Ovary (tissue), 10 donors: ENCODE data around the gene ALG8. TPM values are rescaled to one million over a fixed set of nuclear protein-coding genes. Genes with fewer than 3 reads are reported as not detected.

Source experiments
- DNase-seq, 5 donors: peaks; one replicate each; pipeline ENCODE4 v3.0.0-alpha.2; 2019 to 2020
- H3K27ac ChIP-seq, 2 donors: fragments of 200-600 bp; one replicate each; pipeline versions ENCODE4 v1.5.1 to v1.8.0; 2019 to 2022
- H3K27me3 ChIP-seq: fragments of 200-600 bp; one replicate; pipeline ENCODE4 v1.8.0; 2022
- H3K36me3 ChIP-seq: fragments of 200-600 bp; sonication (generic); one replicate; pipeline ENCODE4 v1.5.1; 2019
- H3K4me1 ChIP-seq: one replicate; pipeline ENCODE4 v1.8.1; 2013; ENCODE audit warnings: mild to moderate bottlenecking, moderate library complexity; ENCODE audit not compliant: insufficient read depth
- H3K4me3 ChIP-seq: fragments of 200-600 bp; sonication (generic); one replicate; pipeline ENCODE4 v1.5.1; 2017
- H3K9me3 ChIP-seq, 2 donors: fragments of 200-600 bp in 1 of 2; sonication (generic) in 1 of 2; one replicate each; pipeline versions ENCODE4 v1.5.1 to v1.8.1; 2013 to 2019; ENCODE audit warnings: mild to moderate bottlenecking in 1 of 2, moderate library complexity in 1 of 2
- CTCF ChIP-seq, 3 donors: fragments of 450-650 bp in 2 of 3; fragments of 200-600 bp in 1 of 3; IDR thresholded peaks; one replicate each; pipeline versions ENCODE4 v1.5.1 to v1.8.0; 2016 to 2022; ENCODE audit warnings: antibody characterized with exemption in 3 of 3, mild to moderate bottlenecking in 1 of 3
- EP300 ChIP-seq: sonication (generic); formaldehyde crosslinking; IDR thresholded peaks from one replicate; pipeline ENCODE4 v1.6.1; 2017; ENCODE audit warnings: antibody characterized with exemption
- POLR2A ChIP-seq: fragments of 450-650 bp; IDR thresholded peaks from one replicate; pipeline ENCODE4 v1.6.1; 2017; ENCODE audit warnings: antibody characterized with exemption, mild to moderate bottlenecking, moderate library complexity
- WGBS, 3 donors: extraction: QIAGEN DNeasy Blood & Tissue Kit in 1 of 3; methylation state at CpG; one replicate each; pipeline versions ENCODE4 v1.1.5 to v1.1.7; 2013 to 2017; 5-methylcytosine and 5-hydroxymethylcytosine counted together
- intact Hi-C, 4 donors: fragments of 100-400 bp; cut with DNase I; formaldehyde crosslinking; loops; one replicate each; pipeline versions ENCODE4 v1.11.0 to v1.15.1; 2022 to 2023
- long read RNA-seq, 3 donors: library from polyadenylated mRNA in 2 of 3; unstranded in 2 of 3; transcript quantifications; one replicate each; pipeline ENCODE4 v2.0.0 and lab custom pipeline, GENCODE V29; 2021 to 2026
- polyA plus RNA-seq, 2 donors: library from polyadenylated mRNA; stranded (reverse); fragments of 200-250 nt in 1 of 2; fragments of 350-450 nt in 1 of 2; fragmentation: Illumina TruSeq in 1 of 2; extraction: RNeasy Lipid Tissue Mini Kit (QIAGEN cat#74804) in 1 of 2; gene quantifications; one replicate each; pipeline ENCODE4 v1.2.3, GENCODE V29; 2013 to 2014
- total RNA-seq, 7 donors: library from RNA; depleted of rRNA in 2 of 7; stranded (reverse); fragments of >200 nt in 2 of 7; fragmentation: NEBNext Ultra II Directional in 3 of 7; extraction: Animal tissue kit (Norgen Biotek cat#: 25700) in 3 of 7; gene quantifications; one replicate each; pipeline versions ENCODE4 v1.1.0 to v1.2.4, GENCODE V29; 2016 to 2023
- donor health status: DM: no; HTN: no; CAD: no; lungs with moderate emphysema.
- donor health status: DM: no; HTN: no; CAD: no.
- donor health status: Bipolar disorder and iron deficiency.
- donor health status: DM: yes; HTN: yes; CAD: no.
- donor health status: DM: no; HTN: no; CAD: no.
- donor health status: DM: yes; HTN: yes; CAD: no.

ALG8 gene
- total RNA-seq, result 10 to 100 TPM; 22.6 to 40.7 (median 28.5) TPM
- 10 to 100 TPM; 20.1 to 57.8 TPM for polyA plus RNA-seq
- long read RNA-seq, donor 1, transcript ALG8-201 (13 exons, 1,675 nt), result major isoform, 46 of 86 reads
- long read RNA-seq, donor 1, transcript ALG8-202 (14 exons, 1,677 nt), result minor isoform, 15 of 86 reads
- long read RNA-seq, donor 1, partial matches to known transcripts, result 1 of 86 reads
- long read RNA-seq, donor 1, other reads (novel, unspliced or antisense), result 24 of 86 reads
- long read RNA-seq, donor 2, transcript ALG8-201 (13 exons, 1,675 nt), result major isoform, 12 of 19 reads
- long read RNA-seq, donor 2, transcript ALG8-202 (14 exons, 1,677 nt), result minor isoform, 6 of 19 reads
- long read RNA-seq, donor 2, partial matches to known transcripts, result 0 of 19 reads
- long read RNA-seq, donor 2, other reads (novel, unspliced or antisense), result 0 of 19 reads
- long read RNA-seq, donor 3, transcript ALG8-201 (13 exons, 1,675 nt), result major isoform, 19 of 39 reads
- long read RNA-seq, donor 3, transcript ALG8-202 (14 exons, 1,677 nt), result minor isoform, 6 of 39 reads
- long read RNA-seq, donor 3, partial matches to known transcripts, result 0 of 39 reads
- long read RNA-seq, donor 3, other reads (novel, unspliced or antisense), result 14 of 39 reads

- intact Hi-C loops, result loop anchor here in 1 of 4 donors (10.0 kb wide), 1 partner anchor 285 kb away; no protein-coding TSS in a partner anchor
- Histone ChIP-seq H3K27me3 (no peaks in the 10 kb centered on the region), H3K36me3 (no peaks in the 10 kb centered on the region), H3K27ac (no peak within 1 kb of the TSS), H3K4me3 (peak within 1 kb of the TSS; percentile 64), H3K4me1 (peaks cover 5% of the 10 kb centered on the region), H3K9me3 (no peaks in the 10 kb centered on the region)
- WGBS, 3 donors, result 1 to 2% (median 2%) methylated on average over 51 to 52 of the region's 52 CpGs
- peak; percentile 93 to 98 (median 96) for DNase-seq
- TF ChIP-seq POLR2A (peak; percentile 47), CTCF (IDR thresholded peaks at IDR 0.05) (no peak)
Observed at GRCh38 chr11:78139422-78140391, at the start of gene ALG8. Gene ALG8 (minus strand): TSS chr11:78139626. CDS start chr11:78139588, 38 bp downstream.

GRCh38 chr11:78188286-78189173 lies 49.1 kb upstream of the ALG8 start, which contains the start of the genes KCTD21 and USP35:
Gene KCTD21 (minus strand): TSS chr11:78188626. CDS start chr11:78174554, 14,072 bp downstream.
Gene USP35 (plus strand): TSS chr11:78188919. CDS start chr11:78196246, 7,327 bp downstream.
- 1% methylated on average over 63 to 74 of the region's 74 CpGs for WGBS, 3 donors
- H3K27ac ChIP-seq, result peak within 1 kb of the TSS; percentile 65 to 66
- H3K4me3 ChIP-seq, result peak within 1 kb of the TSS; percentile 87
- no peaks in the 10 kb centered on the region for H3K27me3 ChIP-seq
- peaks cover 27% of the 10 kb centered on the region for H3K4me1 ChIP-seq
- no peaks in the 10 kb centered on the region for H3K36me3 ChIP-seq
- H3K9me3 ChIP-seq, result no peaks in the 10 kb centered on the region
- DNase-seq, result peak; percentile 96 to 97 (median 96)
- TF ChIP-seq POLR2A (peak; percentile 76), CTCF (IDR thresholded peaks at IDR 0.05) (no peak), EP300 (peak; percentile 29)
- intact Hi-C loops, result no loop called here

GRCh38 chr11:78187366-78188285 lies 48.2 kb upstream of the ALG8 start:
- peaks cover 23% of the 10 kb centered on the region for H3K4me1 ChIP-seq
- peak overlapping the region; percentile 65 to 66 for H3K27ac ChIP-seq
- H3K4me3 ChIP-seq, result peak overlapping the region; percentile 87
- intact Hi-C loops, result no loop called here
- DNase-seq, result no peak
- H3K27me3 ChIP-seq, result no peaks in the 10 kb centered on the region
- WGBS, 3 donors, result 7 to 10% (median 7%) methylated on average over 31 of the region's 31 CpGs
- TF ChIP-seq EP300, result no peak
- TF ChIP-seq POLR2A, result no peak
- TF ChIP-seq CTCF (IDR thresholded peaks at IDR 0.05), result no peak
- no peaks in the 10 kb centered on the region for H3K9me3 ChIP-seq
- H3K36me3 ChIP-seq, result no peaks in the 10 kb centered on the region
